Panc1 (cell line): Measurements from ENCODE around the gene METTL15.

Experiments used
- CTCF ChIP-seq: fragments of 450-650 bp; IDR thresholded peaks from 2 replicates; pipeline ENCODE4 v1.5.1; 2017; ENCODE audit warnings: mild to moderate bottlenecking
- POLR2AphosphoS5 ChIP-seq: IDR thresholded peaks from 2 replicates; pipeline ENCODE4 v1.6.1; 2012; ENCODE audit warnings: mild to moderate bottlenecking, low read depth, low read length, moderate library complexity
- REST ChIP-seq, 2 experiments: IDR thresholded peaks; 2 replicates each; pipeline ENCODE4 v1.6.1; 2011 to 2012; ENCODE audit warnings: low read depth in 2 of 2, control low read depth in 1 of 2, low read length in 1 of 2, mild to moderate bottlenecking in 1 of 2, moderate library complexity in 1 of 2; ENCODE audit not compliant: insufficient read depth in 1 of 2

GRCh38 chr11:28170759-28171158, 62.6 kb downstream of the METTL15 start:
- TF ChIP-seq CTCF, result no peak
- no peak for TF ChIP-seq REST (IDR thresholded peaks at IDR 0.05; ENCODE audit: insufficient read depth in 1 of 2, low read depth in 2 of 2, low read length in 1 of 2)
- TF ChIP-seq POLR2AphosphoS5, result no peak
